ENCODE measurements around the gene ZNF622.
"Not testable (repeated sequence)": the region's sequence is repeated elsewhere in the genome, so short reads cannot be mapped to it uniquely, and the experiment has no call there.

ZNF622 gene

DNA sequence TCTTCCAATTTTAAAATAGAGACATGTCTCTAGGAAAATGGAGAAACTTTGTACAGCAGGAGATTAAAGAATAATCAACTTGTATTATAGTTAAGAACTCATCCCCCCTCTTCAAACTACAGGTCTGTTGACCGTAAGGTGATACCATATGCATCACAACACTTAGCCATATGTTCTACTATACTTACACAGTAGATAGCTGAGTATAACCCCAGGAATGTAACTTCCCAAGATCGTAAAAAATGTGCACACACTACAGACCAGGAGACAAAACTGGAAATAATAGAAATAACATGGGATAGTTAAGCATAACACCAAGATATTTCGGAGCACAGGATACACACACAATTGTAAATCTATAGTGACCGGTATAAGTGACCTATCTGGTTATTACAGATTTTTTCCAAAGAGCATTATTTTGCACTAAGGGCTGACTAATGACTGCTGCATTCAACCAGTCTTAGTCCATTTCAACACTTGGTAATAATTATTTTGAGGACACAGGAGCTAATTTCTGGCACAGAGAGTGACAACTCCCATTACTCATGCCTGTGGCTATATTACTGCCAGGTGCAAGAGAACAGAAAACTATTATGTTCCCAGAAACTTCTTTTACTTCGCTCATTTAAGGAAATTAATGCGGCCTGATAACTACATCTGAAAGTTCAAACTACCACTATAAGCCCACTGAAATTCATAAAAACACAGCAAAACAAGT is 15.4 kb upstream of the ZNF622 start:
- in situ Hi-C loops (cut with MboI; ENCODE audit: low sequenced_read_pairs) = no loop called here

DNA sequence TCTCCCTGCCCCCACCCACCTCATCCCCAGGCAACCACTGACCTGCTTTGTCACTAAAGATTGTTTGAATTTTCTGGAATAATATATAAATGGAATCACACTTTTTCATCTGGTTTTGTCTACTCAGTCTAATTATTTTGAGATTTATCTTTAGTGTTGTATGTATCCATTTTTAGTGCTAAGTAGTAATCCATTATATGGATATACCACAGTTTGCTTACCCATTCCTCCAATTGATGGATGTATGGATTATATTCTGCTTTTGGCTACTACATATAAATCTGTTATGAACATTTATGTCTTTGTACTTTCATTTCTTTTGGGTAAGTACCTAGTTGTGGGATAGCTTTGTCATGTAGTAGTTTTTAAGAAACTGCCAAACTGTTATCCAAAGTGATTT is 14.5 kb upstream of the ZNF622 start:
- in situ Hi-C loops (cut with MboI; ENCODE audit: low sequenced_read_pairs) = no loop called here

DNA sequence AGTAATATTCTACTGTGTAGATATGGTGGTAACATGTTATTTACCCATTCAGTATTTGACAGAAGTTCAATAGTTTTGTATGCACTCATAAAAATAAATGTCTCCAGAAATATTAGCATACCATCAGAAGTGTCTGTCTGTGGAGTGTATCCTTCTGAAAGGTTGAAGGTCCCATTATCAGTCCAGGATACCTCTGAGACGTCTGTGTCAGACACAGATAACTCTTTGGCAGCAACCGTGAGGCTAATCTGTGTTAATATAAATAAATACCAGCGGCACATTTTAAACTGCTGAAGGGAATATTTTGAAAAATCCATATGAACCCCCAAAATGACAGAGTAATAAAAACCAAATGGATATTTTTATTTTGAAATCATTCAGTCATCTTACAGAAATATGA is 11.9 kb upstream of the ZNF622 start:
- in situ Hi-C loops (cut with MboI; ENCODE audit: low sequenced_read_pairs) = no loop called here

DNA sequence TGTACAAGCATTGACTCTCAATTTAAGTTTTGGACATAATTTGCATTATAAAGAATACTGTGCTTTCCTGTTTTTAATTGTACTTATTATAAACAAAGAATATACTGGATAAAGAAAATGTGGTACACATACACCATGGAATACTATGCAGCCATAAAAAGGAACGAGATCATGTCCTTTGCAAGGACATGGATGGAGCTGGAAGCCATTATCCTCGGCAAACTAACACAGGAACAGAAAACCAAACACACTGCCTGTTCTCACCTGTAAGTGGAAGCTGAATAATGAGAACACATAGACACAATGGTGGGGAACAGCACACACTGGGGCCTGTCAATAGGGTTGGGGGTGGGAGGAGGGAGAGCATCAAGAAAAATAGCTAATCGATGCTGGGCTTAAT is 10.8 kb upstream of the ZNF622 start:
- in situ Hi-C loops (cut with MboI; ENCODE audit: low sequenced_read_pairs) = not testable (repeated sequence)

DNA sequence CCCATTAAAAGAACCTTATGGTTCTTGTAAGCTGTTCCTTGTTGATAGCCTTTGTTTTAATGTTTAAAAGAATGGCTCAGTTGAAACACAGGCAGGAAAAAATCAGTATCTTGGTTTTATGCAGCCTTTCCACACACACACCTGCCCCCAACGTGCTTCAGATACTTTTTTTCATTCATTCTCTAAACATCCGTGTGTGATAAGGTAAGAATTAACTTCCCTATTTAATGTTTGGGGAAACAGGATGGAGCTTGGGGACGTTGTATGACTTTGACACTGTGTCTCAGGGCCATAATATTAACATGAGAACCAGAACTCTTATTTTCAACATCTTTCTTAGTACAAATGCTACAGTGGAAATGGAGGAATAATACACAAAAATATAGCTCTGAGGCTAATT is 5.8 kb upstream of the ZNF622 start:
- in situ Hi-C loops (cut with MboI; ENCODE audit: low sequenced_read_pairs) = no loop called here

DNA sequence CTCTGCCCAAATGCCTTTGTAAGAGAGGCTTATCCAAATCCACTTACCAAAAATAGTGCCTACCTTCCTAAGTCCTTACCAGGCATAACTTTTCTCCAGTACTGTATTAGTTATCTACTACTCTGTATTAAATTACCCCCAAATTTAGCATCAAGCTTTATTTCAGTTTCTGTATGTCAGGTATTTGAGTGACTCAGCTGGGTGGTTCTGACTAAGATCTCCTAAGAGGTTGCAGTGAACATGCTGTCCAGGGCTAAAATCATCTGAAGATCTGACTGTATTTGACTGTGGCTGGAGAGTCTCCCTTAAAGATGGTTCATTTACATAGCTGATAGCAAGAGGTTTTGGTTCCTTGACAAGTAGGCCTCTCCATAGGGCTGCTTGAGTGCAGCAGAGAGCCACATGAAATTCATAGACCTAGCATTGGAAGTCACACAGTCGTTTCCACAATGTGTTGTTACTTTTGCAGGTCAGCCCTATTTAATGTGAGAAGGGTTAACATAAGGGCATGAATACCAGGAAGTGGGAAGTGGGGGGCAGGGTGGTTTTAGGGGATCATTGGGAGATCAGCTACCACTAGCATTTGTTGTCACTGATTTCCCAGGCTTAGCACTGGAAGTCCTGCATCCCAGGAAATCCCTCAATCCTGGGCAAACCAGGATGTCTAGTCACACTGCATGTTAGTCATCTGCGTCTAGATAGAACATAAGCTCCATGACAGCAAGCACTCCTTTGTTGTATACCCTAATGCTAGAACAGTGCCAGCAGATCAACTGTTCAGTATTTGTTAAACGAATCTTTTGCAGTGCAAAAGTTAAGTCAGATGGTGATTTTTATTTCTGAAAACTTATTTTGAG is 2.0 kb upstream of the ZNF622 start:
- in situ Hi-C loops (cut with MboI; ENCODE audit: low sequenced_read_pairs) = no loop called here

DNA sequence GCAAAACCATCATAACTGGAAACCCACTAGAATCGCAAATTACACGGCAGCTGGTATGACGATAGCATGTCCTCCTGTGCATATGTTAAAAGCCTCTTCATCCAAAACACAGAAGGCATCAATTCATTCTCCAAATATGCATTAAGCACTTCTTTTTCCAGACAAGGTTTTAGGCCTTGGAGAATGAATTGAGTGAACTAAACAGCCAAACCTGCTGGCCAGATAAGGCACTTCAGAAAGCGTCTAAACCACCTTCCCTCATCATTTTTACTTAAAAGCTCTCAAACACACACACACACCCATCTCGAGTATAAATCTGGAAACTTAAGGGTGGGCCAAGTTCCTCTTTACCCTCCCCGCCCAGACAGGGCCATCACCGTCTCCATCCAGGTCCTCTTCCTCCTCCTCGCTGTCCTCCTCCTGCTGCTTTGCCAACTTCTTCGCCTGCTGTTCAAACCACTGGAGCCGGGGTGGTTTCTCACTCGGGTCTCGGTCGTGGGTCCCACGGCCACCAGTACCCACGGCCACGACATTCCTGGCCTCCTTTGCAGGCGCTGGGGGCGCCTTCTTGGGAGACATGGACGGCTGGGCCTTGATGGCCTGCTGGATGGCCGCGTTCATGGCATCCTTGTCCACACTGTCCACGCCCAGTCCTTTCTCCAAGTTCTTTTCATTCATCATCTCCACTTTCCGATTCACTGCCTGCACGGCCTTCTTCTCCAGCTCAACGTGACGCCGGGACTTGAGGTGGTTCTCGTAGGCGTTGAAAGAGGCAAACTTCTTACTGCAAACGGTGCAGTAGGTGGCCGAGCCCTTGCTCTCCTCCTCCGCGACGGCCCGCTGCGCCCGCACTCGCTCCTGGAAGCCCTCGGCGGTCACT is 696 bp downstream of the ZNF622 start:
- in situ Hi-C loops (cut with MboI; ENCODE audit: low sequenced_read_pairs) = no loop called here

DNA sequence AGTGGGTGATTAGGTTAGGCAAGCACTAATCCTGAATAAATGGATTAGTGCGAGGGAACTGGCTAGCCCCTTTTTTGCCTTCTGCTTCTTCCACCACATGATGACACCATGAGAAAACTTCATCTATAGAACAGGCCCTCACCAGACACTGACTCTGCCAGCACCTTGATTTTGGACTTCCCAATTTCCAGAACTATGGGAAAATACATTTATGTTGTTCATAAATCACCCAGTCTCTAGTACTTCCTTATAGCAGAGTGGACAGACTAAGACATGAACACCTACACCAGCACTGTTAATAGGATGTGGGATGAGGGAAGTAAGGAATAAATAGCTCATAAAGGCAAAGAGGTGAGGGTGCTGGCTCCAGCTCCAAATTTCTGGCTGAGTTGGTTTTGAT is 1.4 kb downstream of the ZNF622 start:
- in situ Hi-C loops (cut with MboI; ENCODE audit: low sequenced_read_pairs) = no loop called here

DNA sequence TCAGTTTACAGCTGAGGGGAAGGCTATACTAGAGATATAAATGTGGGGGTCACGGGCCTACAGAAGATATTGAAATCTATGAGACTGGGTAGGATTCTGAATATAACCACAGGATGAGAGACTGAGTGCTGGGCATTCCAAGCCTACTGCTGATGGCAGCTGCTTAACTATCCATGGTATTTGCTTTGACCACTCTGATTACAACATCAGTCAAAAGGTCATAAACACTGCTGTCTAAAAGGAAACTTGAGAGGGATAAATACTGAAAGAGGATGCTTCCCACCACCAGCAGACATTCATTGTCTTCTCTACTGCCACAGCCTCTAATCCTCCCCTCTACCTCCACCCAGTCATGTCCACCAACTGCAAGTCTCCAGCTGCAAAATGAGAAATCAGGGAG is 3.8 kb downstream of the ZNF622 start:
- in situ Hi-C loops (cut with MboI; ENCODE audit: low sequenced_read_pairs) = no loop called here

DNA sequence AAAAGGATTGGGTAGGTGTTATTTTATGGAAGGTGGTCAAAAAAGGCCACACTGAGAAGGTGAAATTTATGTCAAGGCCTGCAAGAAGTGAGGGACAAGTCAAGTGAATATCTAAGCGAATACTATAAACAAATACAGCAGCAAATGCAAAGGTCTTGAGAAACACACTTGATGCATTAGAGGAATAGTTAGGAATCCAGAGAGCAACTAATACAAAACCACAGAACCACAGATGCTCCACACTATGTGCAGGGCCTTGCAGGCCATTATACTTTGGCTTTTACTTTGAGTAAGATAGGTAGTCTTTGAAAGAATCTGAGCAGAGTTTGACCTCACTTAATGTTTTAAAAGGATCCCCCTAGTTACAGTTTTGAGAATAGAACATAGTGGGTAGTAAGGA is 4.6 kb downstream of the ZNF622 start:
- in situ Hi-C loops (cut with MboI; ENCODE audit: low sequenced_read_pairs) = no loop called here

DNA sequence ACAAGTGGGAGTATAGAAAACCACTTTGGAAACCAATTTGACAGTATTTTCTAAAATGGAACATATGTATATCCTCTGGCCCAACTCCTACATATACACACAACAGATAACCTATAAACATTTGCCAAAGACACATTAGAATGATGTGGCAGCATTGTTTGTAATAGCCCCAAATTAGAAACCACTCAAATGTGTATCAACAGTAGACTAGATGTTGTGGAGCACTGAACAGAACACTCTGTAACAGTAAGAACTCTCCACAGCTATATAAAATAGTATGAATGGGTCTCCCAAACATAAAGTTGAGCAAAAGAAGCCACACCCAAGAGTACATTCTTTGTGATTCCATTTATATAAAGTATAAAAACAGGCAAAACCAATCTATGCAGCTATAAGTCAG is 6.1 kb downstream of the ZNF622 start:
- in situ Hi-C loops (cut with MboI; ENCODE audit: low sequenced_read_pairs) = no loop called here

DNA sequence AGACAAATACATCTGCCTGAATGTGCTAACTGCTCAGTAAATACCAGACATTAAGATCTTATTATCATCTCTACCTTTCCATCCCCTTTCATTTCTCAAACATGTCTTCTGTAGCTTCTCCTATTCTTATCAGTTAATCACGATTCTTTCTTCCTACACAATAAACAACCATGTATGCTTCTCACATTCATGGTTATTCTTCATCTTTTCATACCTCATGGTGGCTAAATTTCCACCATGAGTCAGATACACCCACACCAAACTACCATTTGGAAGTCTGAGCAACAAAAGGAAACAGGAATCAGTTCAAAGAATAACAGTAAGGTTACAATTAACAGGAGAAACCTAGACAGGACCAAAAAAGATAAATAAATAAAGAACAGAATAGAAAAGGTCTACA is 7.7 kb downstream of the ZNF622 start:
- in situ Hi-C loops (cut with MboI; ENCODE audit: low sequenced_read_pairs) = no loop called here

DNA sequence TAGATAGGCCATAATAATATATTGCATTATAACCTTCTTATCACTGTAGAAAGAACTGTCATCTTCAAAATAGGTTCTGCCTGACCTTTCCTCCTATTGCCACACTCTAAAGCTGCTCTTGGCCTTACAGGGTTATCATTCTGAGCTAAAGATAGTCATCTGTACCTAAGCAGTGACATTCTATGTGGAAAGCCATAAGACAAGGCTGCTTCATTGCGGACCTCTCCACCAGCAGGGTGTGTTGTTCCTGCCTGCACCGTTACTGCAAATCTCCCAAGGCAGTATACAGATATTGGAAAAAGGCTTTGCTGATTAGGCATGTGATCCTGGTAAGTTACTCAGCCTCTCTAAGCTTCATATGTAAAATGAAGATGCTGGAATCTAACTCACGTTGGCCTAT is 8.1 kb downstream of the ZNF622 start:
- in situ Hi-C loops (cut with MboI; ENCODE audit: low sequenced_read_pairs) = no loop called here

DNA sequence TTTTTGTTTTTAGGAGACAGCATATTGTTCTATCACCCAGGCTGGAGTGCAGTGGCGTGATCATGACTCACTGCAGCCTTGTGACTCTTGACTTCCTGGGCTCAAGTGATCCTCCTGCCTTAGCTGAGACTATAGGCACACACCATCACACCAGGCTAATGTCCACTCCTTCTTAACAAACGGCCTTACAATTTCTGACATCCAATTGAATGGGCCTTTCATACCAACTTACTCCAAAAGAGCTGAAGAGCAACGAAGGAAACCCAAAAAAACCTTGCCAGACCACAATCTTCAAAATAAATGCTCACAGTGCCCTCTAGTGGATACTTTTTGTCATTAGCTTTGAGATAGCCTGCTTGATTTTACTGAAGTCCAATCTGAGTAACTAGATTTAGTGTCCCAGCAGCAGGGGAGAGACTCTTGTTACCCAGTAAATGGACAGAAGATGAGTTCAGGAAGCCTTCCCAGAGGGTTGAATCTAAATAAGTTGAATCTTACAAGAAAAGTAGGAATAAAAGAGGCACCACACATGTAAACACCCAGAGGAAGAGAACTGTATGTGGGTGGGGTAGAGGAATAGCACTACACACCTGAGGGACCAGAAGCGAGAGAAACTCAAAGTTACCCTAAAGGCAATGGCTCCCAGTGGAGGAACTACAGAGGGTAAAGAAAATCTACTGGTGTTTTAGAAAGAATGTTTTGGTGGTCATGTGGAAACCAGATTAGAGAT is 9.3 kb downstream of the ZNF622 start:
- in situ Hi-C loops (cut with MboI; ENCODE audit: low sequenced_read_pairs) = no loop called here

DNA sequence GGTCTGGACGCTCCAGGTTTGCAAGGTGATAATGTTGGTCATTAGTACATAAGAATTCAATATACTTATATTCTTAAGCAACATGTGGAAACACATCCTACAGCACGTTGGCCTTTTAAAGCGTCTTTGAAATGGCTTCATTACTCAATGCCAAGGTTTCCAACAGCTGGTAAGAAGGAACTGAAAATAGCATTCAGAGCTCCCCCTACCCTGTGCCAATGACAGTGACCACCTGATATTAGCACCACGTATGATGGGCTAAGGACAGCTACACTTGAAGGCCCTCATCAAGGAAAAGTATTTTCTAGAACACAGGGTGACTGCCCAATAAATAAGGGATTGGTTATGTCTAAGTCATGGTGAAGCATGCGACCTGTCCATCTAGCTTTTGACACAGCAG is 9.9 kb downstream of the ZNF622 start:
- in situ Hi-C loops (cut with MboI; ENCODE audit: low sequenced_read_pairs) = no loop called here

DNA sequence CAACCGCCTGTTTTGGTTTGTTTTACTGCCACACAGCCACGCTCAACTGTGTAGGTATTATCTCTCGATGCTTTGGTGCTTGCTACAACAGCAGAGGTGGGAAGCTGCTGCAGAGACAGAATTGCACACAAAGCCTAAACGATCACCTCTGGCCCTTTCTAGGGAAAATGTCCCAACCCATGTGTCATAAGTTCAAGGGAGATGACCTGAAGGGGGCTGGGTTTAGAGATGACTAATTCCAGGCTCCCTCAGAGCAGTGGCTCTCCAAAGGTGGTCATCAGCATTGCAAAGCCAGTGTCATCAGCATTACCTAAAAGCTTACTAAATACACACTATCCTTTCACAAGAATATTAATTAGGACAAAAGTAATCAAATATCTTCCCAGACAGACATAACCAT is 10.9 kb downstream of the ZNF622 start:
- in situ Hi-C loops (cut with MboI; ENCODE audit: low sequenced_read_pairs) = no loop called here

DNA sequence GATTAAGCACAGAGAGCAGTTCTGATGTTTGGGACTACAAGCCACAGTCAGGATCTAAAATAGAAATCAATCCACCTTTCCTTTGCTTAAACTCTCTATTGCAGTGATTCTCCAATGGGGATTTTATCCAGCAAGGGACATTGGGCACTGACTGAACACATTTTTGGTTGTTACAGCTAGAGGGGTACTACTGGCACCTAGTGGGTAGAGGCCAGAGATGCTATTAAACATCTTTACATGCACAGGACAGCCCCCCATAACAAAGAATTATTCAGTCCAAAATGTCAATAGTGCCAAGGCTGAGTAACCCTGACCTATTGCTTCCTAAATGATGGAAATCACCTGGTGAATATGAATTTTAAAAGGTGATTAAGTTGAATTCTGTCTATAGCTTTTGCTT is 12.0 kb downstream of the ZNF622 start:
- in situ Hi-C loops (cut with MboI; ENCODE audit: low sequenced_read_pairs) = no loop called here

DNA sequence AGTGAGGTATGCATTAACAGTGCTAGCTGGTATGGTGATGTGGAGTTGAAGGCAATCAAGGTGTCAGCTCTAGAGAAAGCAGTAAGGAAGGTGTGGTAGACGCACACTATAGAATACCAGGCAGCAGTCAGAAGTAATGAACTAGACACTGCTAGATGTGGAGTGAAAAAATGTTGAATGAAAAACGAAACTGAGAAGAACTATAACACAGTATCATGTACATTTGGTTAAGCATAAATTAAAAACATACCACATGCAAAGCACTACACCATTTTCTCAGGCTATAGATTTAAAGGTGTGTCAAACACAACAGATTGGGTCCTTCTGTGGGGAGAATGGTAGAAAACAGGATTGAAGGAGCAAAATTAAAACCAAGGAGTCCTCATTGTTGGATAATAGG is 15.4 kb downstream of the ZNF622 start:
- in situ Hi-C loops (cut with MboI; ENCODE audit: low sequenced_read_pairs) = no loop called here

DNA sequence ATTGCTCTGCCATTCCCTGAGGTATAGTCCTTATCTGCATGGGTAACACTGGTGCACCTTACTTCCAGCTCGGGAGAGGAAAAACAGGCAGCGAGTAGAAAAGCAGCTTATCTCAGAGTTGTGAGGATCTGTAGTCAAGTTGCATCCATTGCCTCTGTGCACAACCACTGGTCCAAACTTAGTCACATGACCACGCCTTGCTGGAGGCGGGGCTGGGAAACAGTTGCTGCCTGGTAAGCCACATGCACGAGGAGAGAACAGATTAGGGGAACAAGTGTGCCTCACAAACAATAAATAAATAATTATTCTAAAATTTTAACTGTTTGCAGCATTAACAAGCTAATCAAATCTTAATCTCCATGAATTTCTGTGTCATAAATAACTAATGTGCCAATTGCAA is 18.6 kb downstream of the ZNF622 start:
- in situ Hi-C loops (cut with MboI; ENCODE audit: low sequenced_read_pairs) = no loop called here

DNA sequence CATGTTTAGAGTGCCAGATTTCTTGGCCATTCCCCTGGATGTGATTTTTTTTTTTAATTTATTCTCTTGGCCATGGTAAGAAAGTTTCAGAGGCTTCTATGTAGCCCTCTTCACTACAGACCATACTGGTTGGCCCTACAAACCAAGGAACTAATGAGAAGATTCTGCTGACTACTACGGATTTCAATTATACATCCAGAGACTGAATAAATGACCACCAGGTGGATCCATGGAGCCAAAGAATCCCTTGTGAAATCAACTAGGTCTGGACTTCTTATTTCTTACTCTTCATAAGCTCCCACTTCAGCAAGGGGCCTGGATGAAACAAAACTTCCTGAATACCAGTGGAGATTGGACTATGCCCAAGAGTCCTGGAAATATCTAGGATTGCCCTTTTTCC is 27.6 kb downstream of the ZNF622 start:
- in situ Hi-C loops (cut with MboI; ENCODE audit: low sequenced_read_pairs) = no loop called here

All from HL-60/S4 (cell line).